GM18511 (cell line): ENCODE measurements around the gene KPNA5.

ENCODE experiments used
- ATAC-seq: cut with Tn5 transposase; IDR thresholded peaks from one replicate; pipeline ENCODE4 v1.9.1; 2021; ENCODE audit warnings: mild to moderate bottlenecking, moderate library complexity; ENCODE audit not compliant: unreplicated experiment

Gene KPNA5

GRCh38 chr6:116779573-116780164, 98.7 kb downstream of the KPNA5 start:
- ATAC-seq: peak; percentile 89

- ATAC-seq: no peak
Observed at GRCh38 chr6:116783852-116784251, 102.8 kb downstream of the KPNA5 start.
